ENCODE measurements around the gene AHDC1. TPM values are rescaled to one million over a fixed set of nuclear protein-coding genes. Genes with fewer than 3 reads are reported as not detected.

The AHDC1 gene
- total and polyA plus RNA-seq, 9 of the 15 experiments (the other 6 are each of a cell fraction or from before 2014, with no cell fraction given): 0.21 to 36.4 (median 4.7) TPM

DNA sequence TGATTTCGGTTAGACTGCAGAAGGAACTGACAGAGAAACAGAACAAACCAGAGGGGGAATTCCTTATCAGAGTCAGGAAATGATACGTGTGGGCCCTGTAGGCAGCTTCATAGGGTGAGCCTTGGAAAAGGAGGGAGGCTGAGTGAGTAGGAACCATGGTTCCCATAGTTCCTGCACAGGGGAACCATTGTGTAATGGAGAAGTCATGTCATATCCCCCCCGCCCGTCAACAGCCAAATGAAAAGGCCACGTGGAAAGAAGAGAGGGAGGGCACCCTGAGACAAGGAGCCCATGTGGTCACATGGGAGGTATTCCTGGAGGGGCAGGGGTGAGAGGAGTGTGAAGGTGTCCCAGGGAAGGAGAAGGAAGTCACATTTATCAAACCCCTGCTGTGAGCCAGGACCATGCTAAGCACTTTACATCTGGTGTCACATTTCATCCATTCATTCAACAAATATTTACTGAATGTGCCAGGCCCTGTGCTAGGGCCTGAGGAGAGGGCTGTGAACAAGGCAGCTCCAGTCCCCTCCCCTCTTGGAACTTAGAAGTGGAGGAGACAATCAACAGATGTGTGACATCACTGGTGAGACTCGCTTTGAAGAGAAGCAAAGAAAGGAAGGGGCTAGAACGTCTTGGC lies 46.7 kb upstream of the AHDC1 start (continued):
- no peak for TF ChIP-seq GTF2E2 (tag; IDR thresholded peaks at IDR 0.05)
- no peak for TF ChIP-seq KAT2B (IDR thresholded peaks at IDR 0.05; ENCODE audit: low read depth, low read length)
- TF ChIP-seq ZNF695 (CRISPR knock-in tag; IDR thresholded peaks at IDR 0.05): no peak
- no peak for TF ChIP-seq NCOA4 (IDR thresholded peaks at IDR 0.05; ENCODE audit: partially characterized antibody)
- TF ChIP-seq, protein P1, sequence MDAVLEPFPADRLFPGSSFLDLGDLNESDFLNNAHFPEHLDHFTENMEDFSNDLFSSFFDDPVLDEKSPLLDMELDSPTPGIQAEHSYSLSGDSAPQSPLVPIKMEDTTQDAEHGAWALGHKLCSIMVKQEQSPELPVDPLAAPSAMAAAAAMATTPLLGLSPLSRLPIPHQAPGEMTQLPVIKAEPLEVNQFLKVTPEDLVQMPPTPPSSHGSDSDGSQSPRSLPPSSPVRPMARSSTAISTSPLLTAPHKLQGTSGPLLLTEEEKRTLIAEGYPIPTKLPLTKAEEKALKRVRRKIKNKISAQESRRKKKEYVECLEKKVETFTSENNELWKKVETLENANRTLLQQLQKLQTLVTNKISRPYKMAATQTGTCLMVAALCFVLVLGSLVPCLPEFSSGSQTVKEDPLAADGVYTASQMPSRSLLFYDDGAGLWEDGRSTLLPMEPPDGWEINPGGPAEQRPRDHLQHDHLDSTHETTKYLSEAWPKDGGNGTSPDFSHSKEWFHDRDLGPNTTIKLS (IDR thresholded peaks at IDR 0.05; ENCODE audit: borderline replicate concordance, low read depth): peak; percentile 41; the same call in 1 of the 2 replicates
- TF ChIP-seq SMAD4 (CRISPR knock-in tag; conservative IDR thresholded peaks at IDR 0.05): no peak
- TF ChIP-seq ZNF780A (CRISPR knock-in tag; IDR thresholded peaks at IDR 0.05): no peak
- TF ChIP-seq, protein P2, sequence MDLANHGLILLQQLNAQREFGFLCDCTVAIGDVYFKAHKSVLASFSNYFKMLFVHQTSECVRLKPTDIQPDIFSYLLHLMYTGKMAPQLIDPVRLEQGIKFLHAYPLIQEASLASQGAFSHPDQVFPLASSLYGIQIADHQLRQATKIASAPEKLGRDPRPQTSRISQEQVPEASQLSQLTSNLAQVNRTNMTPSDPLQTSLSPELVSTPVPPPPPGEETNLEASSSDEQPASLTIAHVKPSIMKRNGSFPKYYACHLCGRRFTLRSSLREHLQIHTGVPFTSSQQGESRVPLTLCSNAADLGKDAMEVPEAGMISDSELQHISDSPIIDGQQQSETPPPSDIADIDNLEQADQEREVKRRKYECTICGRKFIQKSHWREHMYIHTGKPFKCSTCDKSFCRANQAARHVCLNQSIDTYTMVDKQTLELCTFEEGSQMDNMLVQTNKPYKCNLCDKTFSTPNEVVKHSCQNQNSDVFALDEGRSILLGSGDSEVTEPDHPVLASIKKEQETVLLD (IDR thresholded peaks at IDR 0.05): no peak
- peak; percentile 43 for TF ChIP-seq MEIS2 (IDR thresholded peaks at IDR 0.05; ENCODE audit: partially characterized antibody)
- TF ChIP-seq SREBF2 (CRISPR knock-in tag; IDR thresholded peaks at IDR 0.05): no peak
- no peak; the same call in 1 of the 2 replicates for TF ChIP-seq MEF2D (tag; conservative IDR thresholded peaks at IDR 0.05; ENCODE audit: low read depth)
- TF ChIP-seq, protein P3, sequence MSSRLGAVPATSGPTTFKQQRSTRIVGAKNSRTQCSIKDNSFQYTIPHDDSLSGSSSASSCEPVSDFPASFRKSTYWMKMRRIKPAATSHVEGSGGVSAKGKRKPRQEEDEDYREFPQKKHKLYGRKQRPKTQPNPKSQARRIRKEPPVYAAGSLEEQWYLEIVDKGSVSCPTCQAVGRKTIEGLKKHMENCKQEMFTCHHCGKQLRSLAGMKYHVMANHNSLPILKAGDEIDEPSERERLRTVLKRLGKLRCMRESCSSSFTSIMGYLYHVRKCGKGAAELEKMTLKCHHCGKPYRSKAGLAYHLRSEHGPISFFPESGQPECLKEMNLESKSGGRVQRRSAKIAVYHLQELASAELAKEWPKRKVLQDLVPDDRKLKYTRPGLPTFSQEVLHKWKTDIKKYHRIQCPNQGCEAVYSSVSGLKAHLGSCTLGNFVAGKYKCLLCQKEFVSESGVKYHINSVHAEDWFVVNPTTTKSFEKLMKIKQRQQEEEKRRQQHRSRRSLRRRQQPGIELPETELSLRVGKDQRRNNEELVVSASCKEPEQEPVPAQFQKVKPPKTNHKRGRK (tag; IDR thresholded peaks at IDR 0.05): no peak
- TF ChIP-seq, protein P4, sequence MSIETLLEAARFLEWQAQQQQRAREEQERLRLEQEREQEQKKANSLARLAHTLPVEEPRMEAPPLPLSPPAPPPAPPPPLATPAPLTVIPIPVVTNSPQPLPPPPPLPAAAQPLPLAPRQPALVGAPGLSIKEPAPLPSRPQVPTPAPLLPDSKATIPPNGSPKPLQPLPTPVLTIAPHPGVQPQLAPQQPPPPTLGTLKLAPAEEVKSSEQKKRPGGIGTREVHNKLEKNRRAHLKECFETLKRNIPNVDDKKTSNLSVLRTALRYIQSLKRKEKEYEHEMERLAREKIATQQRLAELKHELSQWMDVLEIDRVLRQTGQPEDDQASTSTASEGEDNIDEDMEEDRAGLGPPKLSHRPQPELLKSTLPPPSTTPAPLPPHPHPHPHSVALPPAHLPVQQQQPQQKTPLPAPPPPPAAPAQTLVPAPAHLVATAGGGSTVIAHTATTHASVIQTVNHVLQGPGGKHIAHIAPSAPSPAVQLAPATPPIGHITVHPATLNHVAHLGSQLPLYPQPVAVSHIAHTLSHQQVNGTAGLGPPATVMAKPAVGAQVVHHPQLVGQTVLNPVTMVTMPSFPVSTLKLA (conservative IDR thresholded peaks at IDR 0.05): peak; percentile 66 to 79
- no peak for TF ChIP-seq GTF2A2 (tag; IDR thresholded peaks at IDR 0.05)
- peak; percentile 71 for TF ChIP-seq ATF7 (IDR thresholded peaks at IDR 0.05)
- no peak for TF ChIP-seq ZNF583 (CRISPR knock-in tag; IDR thresholded peaks at IDR 0.05)
- TF ChIP-seq NONO (IDR thresholded peaks at IDR 0.05; ENCODE audit: low read depth in 2 of 2, low read length in 1 of 2): peak in 1 of 2 experiments; percentile 76; a peak in 2 of 4 replicates
- TF ChIP-seq MAFG (tag; conservative IDR thresholded peaks at IDR 0.05): no peak
- TF ChIP-seq SP1 (CRISPR knock-in tag; IDR thresholded peaks at IDR 0.05): no peak
- TF ChIP-seq ETV5 (CRISPR knock-in tag; IDR thresholded peaks at IDR 0.05; ENCODE audit: low read depth): no peak
- TF ChIP-seq NFIX (CRISPR knock-in tag; IDR thresholded peaks at IDR 0.05; ENCODE audit: low read depth): no peak
- TF ChIP-seq, protein P5, sequence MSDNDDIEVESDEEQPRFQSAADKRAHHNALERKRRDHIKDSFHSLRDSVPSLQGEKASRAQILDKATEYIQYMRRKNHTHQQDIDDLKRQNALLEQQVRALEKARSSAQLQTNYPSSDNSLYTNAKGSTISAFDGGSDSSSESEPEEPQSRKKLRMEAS (CRISPR knock-in tag; IDR thresholded peaks at IDR 0.05): peak; percentile 85
- no peak for TF ChIP-seq TARDBP (IDR thresholded peaks at IDR 0.05)
- no peak for TF ChIP-seq NR2C1 (IDR thresholded peaks at IDR 0.05)
- TF ChIP-seq NR2C1 (tag; IDR thresholded peaks at IDR 0.05): no peak

All from K562 (cell line).